DMS114 treated with DMSO at 0.1 percent for 48 hours (cell line): ENCODE measurements around the gene ERICH2.

Source experiments
- DNase-seq: peaks from one replicate; lab custom pipeline; 2025; ENCODE audit not compliant: unreplicated experiment; lab: John Stamatoyannopoulos, UW

ERICH2 gene

DNA sequence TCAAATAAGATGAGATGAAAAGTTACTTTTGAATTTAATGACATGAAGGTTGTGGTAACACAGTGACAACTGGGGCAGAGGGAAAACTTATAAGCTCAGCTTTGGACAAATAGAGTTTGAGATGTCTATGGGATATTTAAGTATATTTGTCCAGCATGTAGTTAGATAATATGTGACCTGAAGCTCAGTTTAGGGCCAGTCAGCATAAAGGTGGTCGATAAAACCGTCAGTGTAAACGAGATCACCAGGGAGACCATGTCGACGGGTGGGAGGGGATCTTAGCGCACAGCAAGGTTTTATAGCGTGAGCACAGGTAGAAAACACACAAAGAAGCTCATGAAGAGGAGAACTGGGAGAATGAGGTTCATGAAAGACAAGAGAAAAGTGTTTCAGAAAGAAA is 7.4 kb upstream of the ERICH2 start:
- DNase-seq = no peak

DNA sequence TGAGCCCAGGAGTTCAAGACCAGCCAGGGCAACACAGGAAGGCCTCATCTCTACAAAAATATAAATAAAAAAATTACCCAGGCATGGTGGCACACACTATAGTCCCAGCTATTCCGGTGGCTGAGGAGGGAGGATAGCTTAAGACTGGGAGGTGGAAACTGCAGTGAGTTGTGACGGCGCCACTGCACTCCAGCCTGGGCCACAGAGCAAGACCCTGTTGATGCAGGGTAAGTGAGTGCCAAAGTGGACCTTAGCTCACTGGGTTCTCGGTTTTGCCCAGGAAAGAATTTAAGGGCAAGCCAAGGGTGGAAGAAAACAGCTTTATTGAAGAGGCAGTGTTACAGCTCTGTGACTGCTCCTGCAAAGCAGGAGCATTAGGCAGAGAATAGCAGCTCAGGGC is 6.9 kb upstream of the ERICH2 start:
- DNase-seq = no peak

DNA sequence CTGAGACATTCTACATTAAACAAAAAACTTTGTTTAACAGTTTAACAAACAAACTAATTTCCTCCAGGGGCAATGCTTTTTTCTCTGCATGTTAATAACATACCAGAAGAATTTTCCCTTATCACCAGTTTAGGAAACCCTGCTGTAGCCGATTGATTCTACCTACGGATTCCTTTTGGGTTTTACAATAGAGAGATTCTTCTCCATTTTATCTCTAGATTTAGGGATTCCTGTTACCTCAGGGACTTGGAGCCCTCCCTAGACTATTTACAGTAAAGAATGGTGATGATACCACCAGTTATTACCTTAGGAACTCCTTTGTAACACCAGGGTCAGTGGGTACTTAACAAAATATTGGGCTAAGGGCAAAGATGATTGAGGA is 5.3 kb upstream of the ERICH2 start:
- DNase-seq = no peak

DNA sequence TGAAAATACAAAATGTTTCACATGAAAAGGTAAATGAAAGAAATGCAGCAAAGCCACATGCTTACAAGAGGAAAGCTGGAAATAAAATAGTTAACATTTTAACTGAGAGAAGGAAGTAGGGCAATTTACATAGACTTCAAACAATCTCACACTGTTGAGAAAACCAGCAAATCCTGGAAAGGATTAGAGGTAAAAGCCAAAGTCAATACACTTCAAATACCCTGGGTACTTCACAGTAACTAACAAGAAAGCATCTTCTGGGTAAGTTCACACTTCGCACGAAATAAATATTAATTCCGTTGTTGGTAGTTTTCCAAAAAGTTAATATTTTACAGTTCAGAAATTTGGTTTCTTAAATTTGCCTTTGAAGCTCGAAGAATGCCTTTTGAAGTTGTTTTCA is 3.5 kb upstream of the ERICH2 start:
- no peak for DNase-seq

DNA sequence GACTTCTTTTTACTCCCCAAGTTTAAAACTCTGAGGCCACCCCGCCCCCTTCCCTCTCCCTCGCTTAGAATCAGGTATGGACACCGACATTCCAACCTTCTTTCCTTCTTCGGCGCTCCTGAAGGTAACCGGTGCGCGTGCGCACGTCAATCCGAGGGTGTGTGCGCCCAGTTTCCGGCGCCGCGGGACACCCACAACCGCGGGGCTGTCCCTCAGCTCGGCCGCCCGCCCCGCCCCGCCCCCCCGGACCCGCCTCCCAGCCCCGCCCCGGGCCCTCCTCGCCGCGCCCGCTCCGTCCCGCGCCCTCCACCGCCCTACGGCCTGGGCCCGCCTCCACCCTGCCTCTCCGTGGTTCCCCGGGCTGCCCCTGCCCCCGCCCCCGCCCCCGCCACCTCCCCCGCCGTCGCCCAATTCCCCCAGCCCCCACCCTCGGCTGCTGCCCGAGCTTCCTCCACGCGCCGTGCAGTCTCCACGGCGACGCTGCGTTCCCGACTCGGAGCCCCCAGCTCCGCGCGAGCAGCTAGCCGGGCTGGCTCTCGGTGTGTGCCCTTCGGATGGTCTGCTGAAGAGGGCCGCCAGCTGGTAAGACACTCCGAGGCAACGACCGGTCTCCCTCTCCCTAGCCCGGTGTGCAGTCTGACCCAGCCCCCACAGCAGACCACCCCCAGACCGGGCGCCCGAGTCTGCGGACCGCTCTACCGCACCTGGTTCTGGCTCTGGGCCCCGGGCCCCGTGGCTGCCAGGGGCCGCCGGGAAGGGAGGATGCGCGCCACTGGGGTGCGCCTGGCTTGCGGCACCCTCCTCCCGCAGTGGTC is 635 bp downstream of the ERICH2 start:
- DNase-seq = peak; percentile 33

DNA sequence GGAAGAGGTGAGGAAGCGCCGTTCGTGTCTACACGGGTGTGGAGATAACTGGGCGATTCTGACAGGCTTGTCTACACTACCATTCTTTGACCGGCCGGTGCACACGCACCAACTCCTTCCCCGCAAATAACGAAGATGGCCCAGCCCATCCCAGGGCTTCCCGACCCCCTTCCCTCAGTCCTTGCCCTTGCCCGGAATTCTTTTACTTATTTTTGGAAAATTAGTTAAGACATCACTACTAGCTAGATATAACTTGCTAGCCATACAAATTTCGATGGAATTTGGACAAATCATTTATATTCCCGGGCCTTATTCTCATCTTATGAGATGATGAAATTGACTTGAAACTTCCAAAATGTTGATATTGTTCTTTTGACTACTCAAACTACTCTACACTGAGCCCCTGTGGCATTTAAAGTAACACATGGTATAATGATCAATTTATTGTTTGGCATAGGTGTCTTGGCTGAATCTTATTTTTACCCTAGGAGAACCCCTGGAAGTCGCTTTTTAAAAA is 1.3 kb downstream of the ERICH2 start:
- no peak for DNase-seq

DNA sequence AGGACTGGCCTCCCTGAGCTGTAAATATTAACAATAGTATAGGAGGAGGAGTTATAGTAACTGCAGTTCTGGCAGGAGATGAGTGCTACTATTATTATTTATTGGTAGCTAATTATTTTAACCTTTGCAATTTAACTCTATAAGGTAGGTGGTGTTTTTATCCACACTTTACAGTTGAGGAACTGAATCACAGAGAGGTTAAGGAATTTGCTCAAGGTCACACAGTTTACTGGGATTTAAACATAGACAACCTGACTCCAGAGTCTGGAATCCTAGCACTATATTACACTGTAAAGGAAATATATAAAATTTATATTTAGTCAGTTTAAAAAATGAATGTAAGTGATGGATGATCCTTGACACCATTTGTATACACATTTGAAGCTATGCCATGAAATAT is 2.1 kb downstream of the ERICH2 start:
- DNase-seq = no peak

DNA sequence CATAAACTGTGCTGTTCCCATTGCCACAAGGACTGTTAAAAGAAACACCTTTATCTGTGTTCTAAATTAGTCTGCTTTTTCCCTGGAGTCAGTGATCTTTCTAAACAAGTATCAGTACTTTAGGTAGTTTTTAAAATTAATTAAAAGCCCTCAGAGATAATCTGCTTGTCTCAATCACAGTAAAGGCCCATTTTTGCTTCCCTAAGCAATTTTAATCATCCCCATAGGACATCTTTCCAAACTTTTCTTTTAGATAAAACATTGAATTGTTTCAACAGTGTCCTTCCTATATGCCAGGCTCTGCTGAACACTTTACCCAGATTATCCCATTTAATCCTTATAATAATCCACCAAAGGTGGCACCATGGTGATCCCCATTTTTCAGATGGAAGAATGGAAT is 3.9 kb downstream of the ERICH2 start:
- no peak for DNase-seq

DNA sequence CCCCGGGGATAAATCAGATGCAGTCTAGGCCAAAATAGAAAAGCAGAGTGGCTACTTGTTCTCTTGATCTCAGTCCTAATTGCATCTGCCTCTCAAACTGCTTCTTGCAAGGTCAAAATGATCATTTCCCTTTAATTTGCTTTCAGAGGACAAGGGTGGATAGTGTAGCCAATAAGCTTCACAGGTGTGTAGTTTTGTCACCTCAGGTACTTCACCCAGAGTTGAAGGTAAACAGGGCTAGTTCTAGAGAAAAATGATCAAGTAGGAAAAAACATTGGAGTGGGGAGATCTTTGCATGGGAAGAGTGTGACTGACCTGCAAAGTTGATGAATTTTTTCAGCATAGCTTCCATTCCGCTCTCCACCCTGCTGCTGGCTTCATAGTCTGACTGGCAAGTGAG is 8.7 kb downstream of the ERICH2 start:
- DNase-seq = no peak

DNA sequence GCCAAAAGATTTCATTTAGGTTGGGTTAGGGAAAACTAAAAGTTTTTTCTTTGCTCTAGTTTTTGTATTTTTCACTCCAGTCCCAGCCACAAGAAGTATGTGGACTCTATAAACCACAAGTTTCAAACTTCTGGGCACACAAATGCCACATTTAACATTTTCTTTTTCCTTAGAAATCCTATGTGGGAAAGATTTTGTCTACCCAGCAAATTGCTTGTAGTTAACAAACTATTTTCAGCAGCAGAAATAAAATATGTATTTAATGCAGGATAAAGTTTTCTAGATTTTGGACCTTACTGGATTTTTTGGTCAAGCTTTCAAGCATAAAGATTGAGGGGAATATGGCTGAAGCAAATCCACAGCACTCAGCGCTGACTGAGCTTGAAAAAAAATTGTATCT is 9.1 kb downstream of the ERICH2 start:
- no peak for DNase-seq

DNA sequence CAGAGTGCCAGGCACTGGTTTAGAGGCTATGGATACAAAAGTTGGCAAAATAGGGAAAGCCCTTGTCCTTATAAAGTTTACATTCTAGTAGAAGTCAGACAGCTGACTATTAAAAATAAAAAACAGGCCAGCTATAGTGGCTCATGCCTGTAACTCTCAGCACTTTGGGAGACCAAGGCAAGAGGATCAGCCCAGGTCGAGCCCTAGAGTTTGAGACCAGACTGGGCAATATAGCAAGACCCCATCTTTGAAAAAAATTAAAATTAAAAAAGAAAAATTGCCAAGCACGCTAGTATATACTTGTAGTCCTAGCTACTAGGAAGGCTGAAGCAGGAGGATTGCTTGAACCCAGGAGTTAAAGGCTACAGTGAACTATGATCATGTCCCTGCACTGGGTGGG is 12.5 kb downstream of the ERICH2 start:
- DNase-seq = no peak

DNA sequence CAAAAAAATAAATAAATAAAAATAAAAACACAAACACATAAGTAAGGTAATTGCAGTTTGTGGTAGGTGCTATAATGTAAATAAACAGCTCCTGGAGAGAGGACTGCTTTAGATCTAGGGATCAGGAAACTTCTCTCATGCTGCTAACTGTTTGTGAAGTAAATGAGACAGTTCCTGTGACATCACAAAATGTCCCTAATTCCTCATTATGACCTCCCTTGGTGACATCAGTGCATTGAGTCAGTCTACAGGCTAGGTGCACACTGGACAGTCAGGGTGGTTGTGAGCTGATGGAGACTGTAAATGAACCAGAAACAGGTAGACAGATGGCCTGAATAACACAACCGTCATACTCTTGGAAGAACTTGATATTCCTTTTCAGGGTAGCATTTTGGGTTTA is 13.4 kb downstream of the ERICH2 start:
- no peak for DNase-seq

DNA sequence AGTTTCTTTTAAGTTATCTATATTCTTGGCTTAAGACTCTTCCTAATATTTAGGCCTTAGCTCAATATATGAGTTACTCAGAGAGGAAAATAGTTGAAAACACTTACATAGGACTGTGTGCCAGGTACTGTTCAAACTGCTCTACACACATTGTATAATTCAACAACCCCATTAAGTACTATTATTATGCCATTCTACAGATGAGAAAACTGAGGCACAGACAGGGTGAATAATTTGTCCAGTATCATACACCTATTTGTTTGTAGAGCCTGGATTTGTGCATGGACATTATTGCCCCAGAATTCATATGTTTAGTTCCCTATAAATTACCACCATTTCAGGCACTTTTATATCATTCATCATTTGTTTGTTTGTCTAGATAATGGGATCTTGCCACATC is 28.8 kb downstream of the ERICH2 start:
- DNase-seq = no peak

DNA sequence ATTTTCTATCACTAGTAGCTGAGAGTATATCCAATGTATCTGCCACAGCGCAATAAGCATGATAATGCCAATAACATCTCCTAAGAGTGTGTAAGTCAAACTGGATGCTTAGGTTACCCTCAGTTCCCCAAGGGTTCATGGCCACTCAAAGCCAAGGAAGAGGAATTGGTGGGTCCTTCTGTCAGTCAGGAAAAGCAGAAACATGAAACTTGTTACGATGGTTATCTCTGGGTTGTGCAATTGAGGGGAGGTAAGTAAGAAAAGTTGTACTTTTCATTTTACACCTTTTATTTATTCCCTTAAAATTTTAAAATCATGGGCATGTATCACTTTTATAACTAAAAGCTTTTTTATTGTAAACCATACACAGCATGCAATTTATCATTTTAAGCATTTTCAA is 36.4 kb downstream of the ERICH2 start:
- DNase-seq = no peak

DNA sequence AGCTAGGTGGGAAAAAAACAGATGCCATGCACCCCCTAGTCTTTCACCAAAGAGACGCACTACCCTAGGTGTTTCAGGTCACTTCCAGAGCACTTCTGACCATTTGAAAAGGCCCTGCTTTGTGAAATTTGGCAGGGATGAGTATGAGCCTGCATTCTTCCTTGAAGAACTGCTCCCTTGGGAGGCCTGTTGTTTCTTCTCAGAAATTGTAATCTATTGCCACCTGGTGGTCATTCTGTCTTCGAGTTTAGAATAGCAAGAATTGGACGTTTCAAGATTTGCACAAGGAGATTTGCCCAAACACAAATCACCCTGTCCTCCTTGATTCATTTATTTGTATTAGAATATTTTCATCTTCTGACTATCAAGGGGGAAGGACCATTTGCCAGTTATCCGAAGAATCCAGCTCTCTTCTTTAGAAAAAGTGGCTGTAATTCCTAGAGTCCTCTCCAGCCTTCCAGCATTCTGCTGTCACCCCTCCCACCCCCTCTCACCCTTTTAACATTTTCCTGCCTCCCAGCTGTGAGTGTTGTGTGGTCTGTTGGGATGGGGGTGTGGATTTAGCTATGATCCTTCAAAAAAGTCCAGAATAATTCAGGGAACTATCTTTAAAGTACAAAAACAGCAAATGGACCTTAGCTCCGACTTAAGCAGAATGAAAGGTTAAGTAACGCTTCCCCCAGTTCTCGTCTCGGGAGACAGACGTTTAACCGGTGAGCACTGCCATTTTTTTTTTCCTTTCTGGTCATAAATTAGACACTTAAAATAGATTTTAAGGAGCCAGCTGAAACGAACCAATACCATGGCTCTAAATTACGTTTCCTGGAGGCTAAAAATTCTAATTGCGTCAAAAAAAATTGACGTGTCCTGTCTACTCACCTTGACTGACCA is 42.8 kb downstream of the ERICH2 start:
- DNase-seq = peak; percentile 48

DNA sequence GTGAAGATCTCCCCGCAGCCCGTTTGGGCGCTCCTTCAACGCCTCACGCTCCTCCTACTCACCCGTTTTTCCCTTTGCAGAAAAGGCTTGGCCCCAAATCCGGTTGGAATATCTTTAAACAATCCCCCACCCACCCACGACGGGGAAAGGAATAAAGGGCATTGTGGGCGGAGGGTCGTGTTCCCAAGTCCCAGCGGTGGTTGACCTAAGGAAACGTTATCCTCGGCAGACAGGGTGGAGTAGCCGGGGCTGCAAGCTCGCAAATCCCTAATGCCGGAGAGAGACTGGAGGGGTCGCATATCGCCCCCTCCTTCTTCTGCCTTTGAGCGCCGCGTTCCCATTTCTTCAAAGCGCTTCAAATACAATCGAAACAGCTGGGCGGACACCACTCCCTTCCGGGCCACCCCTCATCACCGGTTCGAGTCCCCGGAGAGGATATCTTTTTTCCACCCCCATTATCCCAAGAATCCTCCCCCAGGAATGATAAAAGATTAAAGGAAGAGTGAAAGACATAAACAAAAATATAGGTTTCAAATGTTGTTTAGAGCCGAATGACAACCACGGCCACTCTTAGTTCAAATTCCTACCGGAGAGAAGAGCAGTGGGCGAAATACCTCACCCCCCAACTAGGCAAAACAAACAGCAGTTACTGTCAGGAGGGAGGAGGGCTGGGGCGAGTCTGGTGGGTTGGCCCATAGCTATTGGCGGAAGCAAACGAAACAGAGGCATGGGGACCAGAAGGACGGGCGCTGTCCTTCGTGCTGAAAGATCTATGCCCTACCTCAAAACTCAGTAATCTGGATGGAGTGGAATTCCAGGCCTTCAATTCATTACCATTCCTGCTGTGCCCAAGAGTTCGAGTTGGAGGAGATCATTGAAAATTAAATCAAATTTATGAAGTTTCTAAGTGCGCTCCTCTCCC is 43.7 kb downstream of the ERICH2 start:
- no peak for DNase-seq

DNA sequence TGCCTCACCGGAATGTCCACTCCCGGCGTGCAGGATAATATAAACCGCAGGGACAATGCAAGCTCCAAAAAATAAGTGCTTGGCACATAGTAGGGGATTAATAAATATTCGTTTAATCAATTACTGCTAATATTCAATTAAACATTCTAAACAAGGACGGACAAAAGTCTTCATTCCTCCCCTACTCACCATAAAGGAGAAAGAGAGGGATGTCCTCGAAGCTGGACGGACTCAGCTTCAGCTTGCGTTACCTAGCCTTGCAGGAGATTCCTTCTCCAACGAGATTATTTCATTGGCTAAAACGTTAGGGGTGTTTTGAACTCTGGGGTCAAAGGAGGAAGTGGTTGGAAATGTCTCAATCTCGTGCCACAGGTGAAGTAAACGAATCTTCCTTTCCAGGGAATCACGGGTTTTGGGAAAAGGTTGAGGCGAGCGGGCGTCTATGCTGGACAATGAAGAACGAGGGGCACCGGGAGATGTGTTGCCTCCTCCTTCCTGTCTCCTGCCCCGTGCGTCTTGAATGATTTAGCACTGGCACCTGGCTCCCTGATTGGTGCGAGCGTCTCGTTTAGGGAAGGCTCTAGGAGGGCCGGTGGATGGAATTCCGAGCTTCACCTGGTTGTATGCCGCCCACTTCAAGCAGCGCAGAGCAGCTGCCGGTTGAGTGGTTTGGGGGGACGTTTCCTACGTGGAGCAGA is 44.5 kb downstream of the ERICH2 start:
- no peak for DNase-seq

DNA sequence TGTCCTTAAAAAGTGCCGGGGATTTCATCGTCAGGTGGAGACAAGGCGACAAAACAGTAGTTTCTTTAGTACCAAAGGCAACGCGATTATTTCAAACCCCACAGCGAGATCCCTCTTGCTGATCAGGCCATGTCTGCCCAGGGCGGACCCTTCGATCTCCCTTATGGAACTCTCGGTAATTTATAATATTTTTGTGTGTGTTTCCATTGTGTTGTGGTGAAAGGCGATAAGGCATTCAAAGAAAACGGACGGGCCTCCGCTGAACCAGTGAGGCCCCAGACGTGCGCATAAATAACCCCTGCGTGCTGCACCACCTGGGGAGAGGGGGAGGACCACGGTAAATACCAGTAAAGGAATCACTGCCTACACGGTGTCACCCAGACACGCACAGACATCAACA is 45.1 kb downstream of the ERICH2 start:
- DNase-seq = no peak

DNA sequence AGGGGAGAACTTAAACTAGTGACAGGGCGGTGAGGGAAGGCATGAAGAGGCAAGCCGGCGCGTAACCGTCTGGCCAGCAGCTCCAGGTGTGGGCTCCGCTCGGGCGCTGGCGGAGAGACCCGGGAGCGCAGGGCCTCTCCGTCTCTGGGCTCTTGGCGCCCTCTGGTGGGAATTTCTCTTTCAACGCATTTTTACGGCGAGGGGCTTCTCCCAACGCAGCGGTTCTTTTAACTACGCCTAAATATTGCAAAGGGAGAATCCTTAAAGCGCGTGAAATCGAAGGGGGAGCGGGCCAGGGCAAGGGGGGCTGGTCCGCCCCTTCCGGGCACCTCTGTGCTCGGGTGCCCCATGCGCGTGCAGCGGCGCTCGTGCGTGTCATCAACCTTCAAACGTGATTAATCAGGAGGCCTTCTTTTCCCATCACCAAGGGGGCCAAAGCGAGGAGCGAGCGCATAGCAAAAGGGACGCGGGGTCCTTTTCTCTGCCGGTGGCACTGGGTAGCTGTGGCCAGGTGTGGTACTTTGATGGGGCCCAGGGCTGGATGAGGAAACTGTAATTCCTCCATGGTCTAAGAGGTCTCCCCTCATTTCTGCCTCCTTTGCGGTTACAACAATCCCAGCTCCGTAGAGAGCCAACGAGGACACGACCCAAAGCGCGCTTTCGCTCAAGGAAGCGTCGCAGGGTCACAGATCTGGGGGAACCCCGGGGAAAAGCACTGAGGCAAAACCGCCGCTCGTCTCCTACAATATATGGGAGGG is 45.7 kb downstream of the ERICH2 start:
- DNase-seq = peak; percentile 23
